AG20443 (cell line): ENCODE results near the gene CCBE1.
A peak's percentile ranks its signal among the peaks of the same experiment; 100 is the strongest.

ENCODE experiments used
- DNase-seq: peaks from one replicate; pipeline ENCODE4 v3.0.0; 2012; ENCODE audit warnings: low spot score, mixed read lengths

Gene CCBE1

GRCh38 chr18:59617468-59617932, 79.7 kb downstream of the CCBE1 start:
- no peak for DNase-seq

GRCh38 chr18:59616501-59616900, 80.7 kb downstream of the CCBE1 start:
- DNase-seq, result no peak

DNA sequence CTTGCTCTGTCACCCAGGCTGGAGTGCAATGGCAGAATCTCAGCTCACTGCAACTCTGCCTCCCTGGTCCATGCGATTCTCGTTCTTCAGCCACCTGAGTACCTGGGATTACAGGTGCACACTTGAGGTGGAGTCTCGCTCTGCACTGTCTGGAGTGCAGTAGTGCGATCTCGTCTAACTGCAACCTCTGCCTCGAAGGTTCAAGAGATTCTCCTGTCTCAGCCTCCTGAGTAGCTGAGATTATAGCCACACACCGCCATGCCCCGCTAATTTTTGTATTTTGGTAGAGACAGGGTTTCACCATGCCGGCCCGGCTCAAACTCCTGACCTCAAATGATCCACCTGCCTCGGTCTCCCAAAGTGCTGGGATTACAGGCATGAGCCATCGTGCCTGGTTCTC, 83.3 kb downstream of the CCBE1 start:
- DNase-seq, result no peak

GRCh38 chr18:59612381-59612780, 84.8 kb downstream of the CCBE1 start:
- DNase-seq, result peak; percentile 85

- DNase-seq, result no peak
Observed at GRCh38 chr18:59610546-59611140, 86.6 kb downstream of the CCBE1 start.

GRCh38 chr18:59609654-59610053, 87.6 kb downstream of the CCBE1 start:
- no peak for DNase-seq

- no peak for DNase-seq
Observed at GRCh38 chr18:59607471-59607870, 89.8 kb downstream of the CCBE1 start.

DNA sequence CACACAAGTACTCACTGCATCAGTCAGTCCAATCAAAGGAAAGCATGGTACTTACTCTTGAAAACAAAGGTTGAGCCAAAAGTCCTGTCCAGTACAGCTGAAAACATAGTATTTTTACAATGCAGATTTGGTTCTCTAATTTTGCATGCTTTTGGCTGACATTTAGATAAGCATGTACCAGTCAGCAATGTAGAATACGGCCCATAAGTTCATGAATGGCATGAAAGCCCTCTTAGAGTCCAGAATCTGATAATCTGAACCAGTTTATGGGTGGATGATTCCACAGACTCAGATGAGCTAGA, 90.2 kb downstream of the CCBE1 start:
- DNase-seq, result no peak

GRCh38 chr18:59606193-59607077, 90.8 kb downstream of the CCBE1 start:
- no peak for DNase-seq

DNA sequence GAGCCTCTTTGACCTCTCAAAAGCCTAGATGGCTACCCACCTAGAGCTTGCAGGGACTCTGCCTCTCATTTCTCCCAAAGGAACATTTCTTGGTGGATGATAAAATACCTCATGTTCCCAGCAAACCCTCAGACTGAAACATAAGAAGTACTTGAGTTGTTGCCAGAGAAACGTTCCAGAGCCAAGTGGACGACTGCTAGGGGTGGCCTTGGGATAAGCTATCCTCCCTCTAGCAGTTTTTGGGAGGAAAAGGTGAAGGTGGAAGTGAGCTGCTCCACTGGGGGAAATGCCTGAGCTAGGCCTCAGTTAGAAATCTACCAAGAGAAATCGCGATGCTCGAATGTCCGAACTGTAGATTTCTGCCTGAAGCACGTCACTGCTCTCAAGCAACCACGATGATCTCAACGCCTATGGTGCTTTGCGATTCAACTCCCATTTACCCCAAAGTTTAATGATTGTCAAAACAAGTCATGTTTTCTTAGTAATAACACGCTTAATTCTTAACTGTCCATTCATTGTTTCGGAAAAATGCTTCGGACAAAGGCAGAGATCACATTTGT, 91.5 kb downstream of the CCBE1 start:
- DNase-seq, result no peak

- peak; percentile 38 for DNase-seq
Observed at GRCh38 chr18:59604877-59605276, 92.3 kb downstream of the CCBE1 start.

DNA sequence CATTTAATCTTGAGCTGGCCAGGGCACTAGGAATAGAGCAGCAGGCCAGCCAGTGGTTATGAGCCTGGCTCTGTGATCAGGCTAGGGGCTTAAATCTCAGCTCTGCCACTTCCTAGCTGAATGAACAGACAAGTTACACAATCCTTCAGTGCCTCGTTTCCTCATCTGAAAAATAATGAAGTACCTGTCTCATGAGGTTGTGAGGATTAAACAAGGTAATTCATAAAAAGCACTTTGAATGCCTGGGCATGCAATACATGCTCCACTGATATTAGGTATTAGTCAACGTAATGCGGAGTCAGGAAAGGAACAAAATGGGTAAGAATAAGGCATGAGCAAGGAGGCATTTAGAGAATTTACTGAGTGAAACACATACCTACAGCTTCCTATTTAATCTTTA, 100.2 kb downstream of the CCBE1 start:
- DNase-seq, result no peak

GRCh38 chr18:59593291-59593717, 103.9 kb downstream of the CCBE1 start:
- peak; percentile 68 for DNase-seq

DNA sequence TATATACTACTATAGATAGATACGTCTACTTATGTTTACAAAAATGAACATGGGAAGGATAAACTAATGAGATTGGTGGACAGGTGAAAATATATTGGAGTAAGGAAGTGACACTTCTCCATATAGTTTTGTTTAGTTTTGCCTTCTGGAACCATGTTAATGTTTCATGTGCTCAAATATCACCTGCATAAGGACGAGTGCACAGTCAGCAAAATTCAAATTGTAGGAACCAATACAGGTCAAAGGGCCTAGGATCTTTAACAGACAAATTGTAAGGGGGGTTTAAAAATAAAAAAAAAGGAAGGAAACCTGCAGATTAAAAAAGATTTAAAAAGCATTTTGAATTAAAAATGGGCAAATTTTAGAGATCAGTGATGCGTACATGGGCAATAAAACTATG, 104.6 kb downstream of the CCBE1 start:
- no peak for DNase-seq

GRCh38 chr18:59582395-59582794, 114.8 kb downstream of the CCBE1 start:
- no peak for DNase-seq

- no peak for DNase-seq
Observed at GRCh38 chr18:59579509-59579908, 117.7 kb downstream of the CCBE1 start.

GRCh38 chr18:59577386-59577655, 119.9 kb downstream of the CCBE1 start:
- no peak for DNase-seq

- no peak for DNase-seq
Observed at GRCh38 chr18:59576541-59577385, 120.5 kb downstream of the CCBE1 start.

- DNase-seq, result no peak
Observed at GRCh38 chr18:59575995-59576394, 121.2 kb downstream of the CCBE1 start.

DNA sequence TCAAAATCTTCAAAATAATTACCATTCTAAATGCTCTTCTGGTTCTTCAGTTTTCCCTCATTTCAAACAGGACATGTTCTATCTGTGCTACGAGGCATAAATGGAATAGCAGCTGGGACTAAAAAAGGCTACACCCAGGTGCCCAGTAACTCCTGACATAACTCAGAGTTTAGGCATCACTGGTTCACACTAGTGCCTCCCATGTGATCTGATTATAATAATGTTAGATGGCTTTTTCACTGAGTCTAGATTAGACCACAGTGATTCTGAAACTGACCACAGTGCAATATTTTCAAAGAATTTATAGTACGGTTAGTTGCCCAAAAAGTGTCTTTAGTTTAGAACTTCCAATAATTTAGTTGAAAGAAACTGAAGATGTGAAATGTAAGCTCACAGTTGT, 123.3 kb downstream of the CCBE1 start:
- DNase-seq, result no peak

DNA sequence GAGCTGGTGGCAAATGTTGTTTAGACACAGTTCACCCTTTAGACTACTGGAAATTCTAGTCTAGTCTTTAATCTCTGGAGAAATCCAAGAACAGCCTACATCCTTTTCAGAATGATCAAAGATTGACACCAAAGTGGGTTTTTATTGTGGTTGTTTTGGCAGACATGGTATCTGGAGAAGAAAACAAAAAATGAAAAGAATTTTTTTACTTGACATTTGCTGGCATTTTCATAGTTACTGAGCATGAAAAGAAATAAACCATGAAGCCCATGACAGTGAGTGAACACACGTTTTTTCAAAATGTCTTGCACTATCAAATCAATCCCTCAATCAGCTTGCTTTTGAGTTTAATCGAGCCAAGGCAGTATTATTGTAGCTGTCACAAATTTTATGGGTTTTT, 125.3 kb downstream of the CCBE1 start:
- no peak for DNase-seq

- DNase-seq, result no peak
Observed at GRCh38 chr18:59570796-59571195, 126.4 kb downstream of the CCBE1 start.
